Spleen (tissue), 7 donors: ENCODE measurements around the gene CHCHD3.

Experiments used
- CTCF ChIP-seq, 11 experiments: fragments of 200-600 bp in 7 of 11; fragments of 450-650 bp in 4 of 11; sonication (generic) in 4 of 11; IDR thresholded peaks in 8 of 11; conservative IDR thresholded peaks in 3 of 11; 1 replicate in 7 of 11; 2 replicates in 4 of 11; pipeline versions ENCODE4 v1.4.0 to v1.8.0; 2016 to 2021; ENCODE audit warnings: antibody characterized with exemption in 11 of 11, inconsistent platforms in 4 of 11, mild to moderate bottlenecking in 1 of 11
- POLR2A ChIP-seq, 3 donors: fragments of 450-650 bp; IDR thresholded peaks; one replicate each; pipeline ENCODE4 v1.5.1; 2017; ENCODE audit warnings: antibody characterized with exemption in 3 of 3, mild to moderate bottlenecking in 1 of 3
- donor health status: DM: no; HTN: no; CAD: no; lungs with moderate emphysema.
- donor health status: DM: no; HTN: no; CAD: no.
- donor health status: DM: no; HTN: no; CAD: no.

GRCh38 chr7:132933072-132933458 is 148.8 kb downstream of the CHCHD3 start:
- TF ChIP-seq POLR2A (IDR thresholded peaks at IDR 0.05) (no peak), CTCF (IDR thresholded peaks at IDR 0.05 in 8 of 11, conservative IDR thresholded peaks at IDR 0.05 in 3 of 11) (no peak)
